GM23338 (cell line): Measurements from ENCODE around the gene MKLN1.

ENCODE experiments used
- EZH2 ChIP-seq: fragments of 200-600 bp; sonication (generic); IDR thresholded peaks from one replicate; pipeline ENCODE4 v1.8.0; 2017; ENCODE audit warnings: antibody characterized with exemption, mild to moderate bottlenecking, low read depth; ENCODE audit not compliant: unreplicated experiment
- JUNB ChIP-seq: IDR thresholded peaks from one replicate; pipeline ENCODE4 v1.6.1; 2016; ENCODE audit warnings: antibody characterized with exemption; ENCODE audit not compliant: unreplicated experiment
- TF ChIP-seq, protein P1 (sequence below): IDR thresholded peaks from one replicate; pipeline ENCODE4 v1.6.1; 2018; ENCODE audit warnings: antibody characterized with exemption; ENCODE audit not compliant: unreplicated experiment
- TF ChIP-seq, protein P2 (sequence below), 2 experiments: fragments of 200-600 bp in 1 of 2; sonication (generic) in 1 of 2; conservative IDR thresholded peaks; 2 replicates each; pipeline versions ENCODE4 v1.5.1 to v1.6.1; 2016 to 2017; ENCODE audit warnings: antibody characterized with exemption in 2 of 2, low read depth in 2 of 2, mild to moderate bottlenecking in 2 of 2, moderate library complexity in 1 of 2

DNA sequence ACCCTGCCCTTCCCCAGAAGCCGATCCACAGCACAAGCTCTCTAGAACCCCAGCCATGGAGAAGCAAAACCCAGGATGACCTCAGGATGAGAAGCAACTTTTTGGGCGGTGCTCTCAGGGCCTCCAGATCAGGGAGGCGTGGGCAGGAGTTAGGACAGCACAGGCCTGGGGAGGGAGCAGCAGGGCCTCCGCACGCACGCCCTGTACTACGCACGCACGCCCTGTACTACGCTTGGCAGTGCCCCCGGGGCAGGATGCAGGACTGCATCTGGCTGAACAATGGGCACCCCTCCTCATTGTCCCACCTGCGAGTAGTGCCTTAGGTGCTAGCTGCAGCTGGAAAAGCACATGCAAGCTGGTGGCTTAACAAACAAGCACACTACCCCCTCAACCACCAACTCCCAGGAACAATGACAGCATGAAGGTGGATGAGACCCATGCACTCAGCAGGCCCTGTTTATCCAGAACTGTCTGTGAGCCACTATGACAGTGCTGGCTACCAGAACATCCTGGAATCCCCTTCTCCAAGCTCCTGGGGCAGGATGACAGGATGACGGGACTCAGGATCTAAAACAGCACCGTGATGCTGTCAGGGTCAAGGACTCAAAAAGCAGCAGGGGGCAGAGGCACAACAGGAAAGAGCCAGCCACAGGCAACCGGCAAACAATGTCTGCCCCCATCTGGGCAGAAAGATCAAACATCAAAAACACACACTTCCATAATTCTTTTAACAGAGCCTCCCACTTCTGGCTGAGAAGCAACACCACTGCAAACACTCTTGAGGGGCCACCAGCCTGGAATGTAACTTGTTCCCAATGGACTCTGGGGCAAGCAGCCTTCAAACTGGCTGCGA is 217.0 kb downstream of the MKLN1 start:
- TF ChIP-seq, protein P1, sequence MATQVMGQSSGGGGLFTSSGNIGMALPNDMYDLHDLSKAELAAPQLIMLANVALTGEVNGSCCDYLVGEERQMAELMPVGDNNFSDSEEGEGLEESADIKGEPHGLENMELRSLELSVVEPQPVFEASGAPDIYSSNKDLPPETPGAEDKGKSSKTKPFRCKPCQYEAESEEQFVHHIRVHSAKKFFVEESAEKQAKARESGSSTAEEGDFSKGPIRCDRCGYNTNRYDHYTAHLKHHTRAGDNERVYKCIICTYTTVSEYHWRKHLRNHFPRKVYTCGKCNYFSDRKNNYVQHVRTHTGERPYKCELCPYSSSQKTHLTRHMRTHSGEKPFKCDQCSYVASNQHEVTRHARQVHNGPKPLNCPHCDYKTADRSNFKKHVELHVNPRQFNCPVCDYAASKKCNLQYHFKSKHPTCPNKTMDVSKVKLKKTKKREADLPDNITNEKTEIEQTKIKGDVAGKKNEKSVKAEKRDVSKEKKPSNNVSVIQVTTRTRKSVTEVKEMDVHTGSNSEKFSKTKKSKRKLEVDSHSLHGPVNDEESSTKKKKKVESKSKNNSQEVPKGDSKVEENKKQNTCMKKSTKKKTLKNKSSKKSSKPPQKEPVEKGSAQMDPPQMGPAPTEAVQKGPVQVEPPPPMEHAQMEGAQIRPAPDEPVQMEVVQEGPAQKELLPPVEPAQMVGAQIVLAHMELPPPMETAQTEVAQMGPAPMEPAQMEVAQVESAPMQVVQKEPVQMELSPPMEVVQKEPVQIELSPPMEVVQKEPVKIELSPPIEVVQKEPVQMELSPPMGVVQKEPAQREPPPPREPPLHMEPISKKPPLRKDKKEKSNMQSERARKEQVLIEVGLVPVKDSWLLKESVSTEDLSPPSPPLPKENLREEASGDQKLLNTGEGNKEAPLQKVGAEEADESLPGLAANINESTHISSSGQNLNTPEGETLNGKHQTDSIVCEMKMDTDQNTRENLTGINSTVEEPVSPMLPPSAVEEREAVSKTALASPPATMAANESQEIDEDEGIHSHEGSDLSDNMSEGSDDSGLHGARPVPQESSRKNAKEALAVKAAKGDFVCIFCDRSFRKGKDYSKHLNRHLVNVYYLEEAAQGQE = no peak
- TF ChIP-seq, protein P2, sequence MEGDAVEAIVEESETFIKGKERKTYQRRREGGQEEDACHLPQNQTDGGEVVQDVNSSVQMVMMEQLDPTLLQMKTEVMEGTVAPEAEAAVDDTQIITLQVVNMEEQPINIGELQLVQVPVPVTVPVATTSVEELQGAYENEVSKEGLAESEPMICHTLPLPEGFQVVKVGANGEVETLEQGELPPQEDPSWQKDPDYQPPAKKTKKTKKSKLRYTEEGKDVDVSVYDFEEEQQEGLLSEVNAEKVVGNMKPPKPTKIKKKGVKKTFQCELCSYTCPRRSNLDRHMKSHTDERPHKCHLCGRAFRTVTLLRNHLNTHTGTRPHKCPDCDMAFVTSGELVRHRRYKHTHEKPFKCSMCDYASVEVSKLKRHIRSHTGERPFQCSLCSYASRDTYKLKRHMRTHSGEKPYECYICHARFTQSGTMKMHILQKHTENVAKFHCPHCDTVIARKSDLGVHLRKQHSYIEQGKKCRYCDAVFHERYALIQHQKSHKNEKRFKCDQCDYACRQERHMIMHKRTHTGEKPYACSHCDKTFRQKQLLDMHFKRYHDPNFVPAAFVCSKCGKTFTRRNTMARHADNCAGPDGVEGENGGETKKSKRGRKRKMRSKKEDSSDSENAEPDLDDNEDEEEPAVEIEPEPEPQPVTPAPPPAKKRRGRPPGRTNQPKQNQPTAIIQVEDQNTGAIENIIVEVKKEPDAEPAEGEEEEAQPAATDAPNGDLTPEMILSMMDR (conservative IDR thresholded peaks at IDR 0.05; ENCODE audit: low read depth in 2 of 2) = peak in 1 of 2 experiments; percentile 35; a peak in 2 of 4 replicates
- no peak for TF ChIP-seq EZH2
- no peak for TF ChIP-seq JUNB
